SKM-1 (cell line): ENCODE results near the gene PLCH1.

ENCODE experiments used
- DNase-seq: peaks from one replicate; lab custom pipeline; 2025; ENCODE audit not compliant: unreplicated experiment; lab: John Stamatoyannopoulos, UW

The PLCH1 gene

GRCh38 chr3:155491696-155492095, 253.2 kb downstream of the PLCH1 start:
- no peak for DNase-seq

- DNase-seq: no peak
Measured at GRCh38 chr3:155488671-155489070, 256.2 kb downstream of the PLCH1 start.

DNA sequence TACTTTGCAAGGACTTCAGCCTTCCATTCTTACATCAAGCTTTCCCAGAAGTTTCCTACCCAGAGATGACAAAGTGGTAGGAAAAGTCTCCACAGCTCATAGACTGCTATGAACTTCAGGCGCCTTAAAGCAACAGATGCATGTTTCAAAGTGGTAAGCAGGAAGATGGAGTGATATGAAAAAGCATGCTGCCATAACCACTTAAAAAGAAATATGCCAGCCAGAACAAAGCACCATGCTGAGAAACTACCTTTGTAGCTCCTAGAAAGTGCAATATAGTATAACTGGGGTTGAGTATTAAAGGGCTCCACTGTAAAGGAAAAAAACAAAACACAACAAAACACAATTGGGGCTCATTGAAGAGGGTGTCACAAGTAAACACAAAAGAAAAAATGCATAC, 259.0 kb downstream of the PLCH1 start:
- DNase-seq: no peak

DNA sequence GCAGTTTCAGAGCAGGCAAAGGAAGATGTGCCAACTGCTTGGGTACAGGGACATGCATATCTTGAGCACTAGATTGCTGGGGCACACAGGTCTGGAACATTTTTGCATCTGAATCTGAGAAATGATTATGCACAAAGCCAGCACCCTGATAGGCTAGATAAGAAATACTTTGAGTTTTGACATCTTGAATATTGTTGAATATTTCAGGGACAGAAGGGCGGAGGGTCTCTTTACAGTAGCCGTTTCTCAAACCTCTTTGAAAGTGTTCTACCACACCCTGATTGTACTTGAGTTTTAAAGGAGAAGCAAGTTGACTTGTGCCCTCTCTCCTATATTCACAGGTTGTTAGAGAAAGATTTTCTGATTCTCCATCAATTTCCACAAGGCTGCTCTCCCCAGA, 263.3 kb downstream of the PLCH1 start:
- DNase-seq: no peak

GRCh38 chr3:155481089-155481488, 263.8 kb downstream of the PLCH1 start:
- DNase-seq: no peak

DNA sequence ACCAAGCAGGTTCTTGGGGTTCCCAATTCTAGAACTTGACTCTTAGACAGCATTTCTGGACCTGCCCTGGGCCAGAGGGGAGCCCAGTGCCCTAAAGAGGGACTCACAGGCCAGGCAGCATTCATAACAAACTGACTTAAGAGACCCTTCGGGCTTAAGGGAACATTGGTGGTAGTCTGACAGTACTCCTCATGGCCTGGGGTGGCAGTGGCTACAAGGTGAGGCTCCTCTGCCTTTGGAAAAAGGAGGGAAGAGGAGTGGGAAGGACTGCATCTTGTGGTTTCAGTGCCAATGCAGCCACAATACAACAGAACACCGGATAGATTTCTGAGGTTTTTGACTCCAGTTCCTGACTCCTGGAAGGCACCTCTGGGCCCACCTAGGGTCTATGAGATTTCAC, 279.2 kb downstream of the PLCH1 start:
- no peak for DNase-seq

DNA sequence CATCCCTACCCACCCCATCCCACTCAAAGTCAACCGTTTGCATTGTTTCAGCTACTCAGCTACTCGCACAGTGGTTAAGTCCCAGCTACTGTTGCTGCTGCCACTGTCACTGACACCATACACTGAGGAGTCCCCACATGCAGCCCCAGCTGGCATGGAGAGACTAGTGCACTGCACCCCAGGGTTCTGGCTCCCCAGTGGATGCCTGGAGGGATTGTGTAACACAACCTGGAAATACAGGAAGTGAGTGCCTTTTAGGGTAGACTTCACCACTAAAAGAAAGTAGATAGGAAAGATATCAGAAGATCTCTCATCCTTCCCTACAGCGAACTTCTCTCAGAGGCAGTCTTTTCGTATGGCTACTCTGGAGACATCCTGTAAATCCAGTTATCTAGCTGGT, 282.2 kb downstream of the PLCH1 start:
- DNase-seq: no peak

GRCh38 chr3:155457591-155457990, 287.3 kb downstream of the PLCH1 start:
- no peak for DNase-seq

GRCh38 chr3:155455765-155456164, 289.1 kb downstream of the PLCH1 start:
- DNase-seq: no peak

DNA sequence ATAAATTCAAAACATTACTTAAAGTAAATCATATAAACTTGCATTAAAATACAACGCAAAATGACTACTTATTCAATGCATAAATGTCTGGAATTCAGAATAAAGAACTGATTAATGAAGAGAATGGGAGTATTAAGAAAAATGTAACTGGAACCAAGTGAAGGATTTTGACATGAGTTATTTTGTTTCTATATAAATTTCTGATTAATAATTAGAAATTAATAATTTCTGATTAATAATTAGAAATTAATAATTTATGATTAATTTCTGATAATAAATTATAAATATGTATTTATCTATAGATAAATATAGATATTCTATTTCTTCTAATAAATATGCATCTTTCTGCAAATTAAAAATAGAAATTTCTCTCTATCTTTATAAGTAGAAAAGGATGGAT, 291.4 kb downstream of the PLCH1 start:
- no peak for DNase-seq

DNA sequence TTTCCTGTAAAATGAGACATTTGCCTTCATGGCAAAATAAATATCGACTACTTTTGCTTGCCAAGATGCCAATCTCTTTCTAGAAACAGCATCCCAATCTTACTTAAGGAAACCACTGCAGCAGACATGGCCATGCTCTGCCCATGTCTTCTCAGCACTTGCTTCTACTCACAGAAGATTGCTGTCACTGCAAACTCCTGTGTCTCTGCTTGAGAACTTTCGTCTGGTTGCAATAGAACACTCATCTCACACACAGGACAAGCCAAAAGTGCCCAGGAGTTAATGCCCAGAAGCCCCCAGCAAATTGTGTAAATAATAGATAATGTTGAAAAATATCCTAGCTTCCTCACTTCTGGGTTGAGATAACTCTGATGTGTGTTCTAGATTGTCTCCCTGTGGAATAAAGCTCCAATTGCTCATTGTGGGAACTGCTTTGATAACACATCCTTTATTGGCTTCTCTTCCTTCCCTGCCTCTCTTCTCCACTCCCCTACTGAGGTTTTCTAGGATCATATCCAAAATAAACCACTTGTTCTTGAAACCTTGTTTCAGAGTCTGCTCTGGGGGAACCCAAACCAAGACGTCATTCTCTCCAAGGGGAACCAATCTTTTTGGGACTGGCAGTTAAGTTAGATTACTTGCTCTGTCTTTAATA, 295.1 kb downstream of the PLCH1 start:
- no peak for DNase-seq

DNA sequence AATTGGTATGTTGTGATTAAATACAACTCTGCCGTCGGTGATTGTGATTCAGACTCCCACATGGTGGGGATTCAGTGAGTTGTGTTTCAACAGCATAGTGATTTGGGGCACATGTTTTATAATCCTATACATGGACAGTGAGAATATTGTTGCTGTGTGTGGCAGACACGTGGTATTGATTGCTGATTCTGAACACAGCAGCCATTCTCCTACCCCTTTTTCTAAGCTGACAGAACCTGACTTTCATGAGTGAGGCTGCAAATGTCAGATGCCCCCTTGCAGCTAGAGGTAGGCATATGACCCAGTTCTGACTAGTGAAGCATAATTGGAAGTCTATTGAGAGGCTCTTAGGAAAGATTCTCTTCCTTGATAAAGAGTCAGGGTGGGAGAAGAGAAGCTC, 296.3 kb downstream of the PLCH1 start:
- DNase-seq: no peak

DNA sequence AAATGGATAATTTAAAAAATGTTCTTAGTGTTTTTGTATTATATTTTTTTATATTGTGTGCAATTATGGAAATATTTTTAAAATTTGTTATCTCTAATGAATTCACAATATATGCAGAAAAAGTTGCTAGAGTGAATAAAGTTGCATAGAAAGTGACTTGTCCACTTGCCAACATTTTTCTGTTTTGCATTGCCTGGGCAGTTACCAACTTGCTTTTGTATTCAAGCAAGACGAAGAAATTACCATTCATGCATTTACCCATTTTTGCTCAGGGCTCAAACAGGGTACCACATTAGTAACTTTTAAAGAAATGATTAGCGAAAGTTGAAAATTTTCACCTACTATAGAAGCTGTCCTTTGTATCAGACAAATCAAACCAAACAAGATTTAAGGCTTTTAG, 298.5 kb downstream of the PLCH1 start:
- DNase-seq: no peak

GRCh38 chr3:155444771-155445170, 300.1 kb downstream of the PLCH1 start:
- DNase-seq: no peak

DNA sequence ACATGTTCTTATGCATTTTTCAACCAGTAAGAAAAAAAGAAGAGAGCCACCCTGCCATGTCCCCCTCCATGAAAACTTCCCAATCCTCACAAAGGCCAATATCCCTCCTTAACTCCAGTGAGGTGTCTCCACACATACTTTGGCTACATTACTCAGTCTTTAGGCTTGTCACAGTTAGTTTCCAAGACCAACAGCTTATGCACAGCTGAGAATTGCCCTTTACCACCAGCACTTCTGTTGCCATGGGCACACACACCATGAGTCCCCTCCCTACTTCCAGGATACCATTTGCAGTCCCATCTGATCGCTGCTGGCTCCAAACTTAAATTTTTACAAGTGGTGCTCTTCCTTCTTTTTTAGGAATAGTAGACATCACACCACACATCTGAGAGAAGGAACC, 301.1 kb downstream of the PLCH1 start:
- DNase-seq: no peak

DNA sequence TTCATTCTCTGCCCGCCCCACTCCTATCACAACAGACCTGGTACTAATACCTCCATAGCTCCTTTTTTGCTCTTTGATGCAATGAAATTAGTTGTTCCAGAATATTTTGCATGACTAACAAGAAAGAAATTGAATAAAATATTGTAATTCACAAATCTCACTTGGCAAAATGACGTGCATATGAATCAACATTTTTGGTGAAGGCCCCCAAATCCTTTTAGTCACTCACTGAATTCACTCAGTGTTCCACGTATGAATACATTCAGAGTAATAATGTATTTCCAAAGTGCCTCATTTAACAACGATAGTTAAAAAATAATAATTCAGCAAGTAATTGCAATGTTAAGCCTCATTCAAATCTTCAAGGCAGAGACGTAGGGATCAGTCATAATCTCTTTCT, 302.8 kb downstream of the PLCH1 start:
- no peak for DNase-seq

DNA sequence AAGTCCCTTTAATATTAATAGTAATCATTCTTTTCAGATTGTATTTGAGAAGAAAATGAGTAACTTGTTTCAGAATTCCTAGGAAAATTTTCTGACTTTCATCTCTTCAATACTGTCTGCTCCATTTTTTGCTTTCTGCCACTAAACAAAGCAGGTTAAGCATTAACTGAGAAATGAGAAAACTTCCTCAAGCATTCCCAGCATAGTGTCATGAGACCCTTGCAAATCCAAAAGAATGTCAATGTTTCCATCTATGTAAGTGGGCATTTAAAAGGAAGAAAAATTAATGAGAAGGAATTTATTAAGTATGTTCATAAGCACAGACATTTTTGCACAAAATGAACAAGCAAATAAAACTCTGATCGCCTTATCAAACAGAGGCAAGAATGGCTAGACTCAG, 303.4 kb downstream of the PLCH1 start:
- DNase-seq: no peak

DNA sequence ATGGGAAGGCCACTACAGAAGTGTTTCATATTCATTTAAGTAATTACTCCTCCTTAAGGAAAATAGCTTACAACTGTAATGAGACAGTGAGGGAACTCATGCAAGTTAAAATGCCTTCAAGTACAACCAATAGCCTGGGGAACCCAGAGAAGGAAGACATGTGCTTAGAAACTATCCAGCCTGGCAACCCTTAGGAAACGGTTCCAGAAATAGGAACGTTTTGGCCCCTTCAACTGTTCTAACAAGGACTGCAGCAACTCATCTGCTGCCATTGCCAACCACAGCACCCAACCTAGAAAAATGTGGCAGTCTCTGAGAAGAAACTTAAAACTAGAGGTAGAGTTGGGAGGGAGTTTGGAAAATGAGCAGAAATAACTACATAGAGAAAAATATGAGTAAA, 303.8 kb downstream of the PLCH1 start:
- no peak for DNase-seq

DNA sequence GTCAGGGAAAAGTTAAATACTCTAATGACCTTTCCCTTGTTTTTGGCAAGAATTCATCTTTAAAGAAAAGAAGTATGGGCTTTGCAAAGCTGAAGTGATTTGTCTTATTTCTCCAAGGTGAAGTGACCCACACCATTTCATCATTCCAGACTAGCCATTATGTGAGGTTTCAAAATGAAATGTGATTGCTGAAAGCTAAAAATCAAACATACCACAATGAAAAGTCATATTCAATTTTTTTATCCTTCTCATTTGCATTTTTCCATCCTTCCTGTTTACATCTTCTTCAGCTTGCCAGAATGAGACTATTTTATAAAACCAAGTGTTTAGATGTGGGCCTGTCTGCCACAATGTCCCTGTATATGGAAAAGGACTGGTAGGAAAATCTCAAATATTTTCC, 309.1 kb downstream of the PLCH1 start:
- DNase-seq: no peak

DNA sequence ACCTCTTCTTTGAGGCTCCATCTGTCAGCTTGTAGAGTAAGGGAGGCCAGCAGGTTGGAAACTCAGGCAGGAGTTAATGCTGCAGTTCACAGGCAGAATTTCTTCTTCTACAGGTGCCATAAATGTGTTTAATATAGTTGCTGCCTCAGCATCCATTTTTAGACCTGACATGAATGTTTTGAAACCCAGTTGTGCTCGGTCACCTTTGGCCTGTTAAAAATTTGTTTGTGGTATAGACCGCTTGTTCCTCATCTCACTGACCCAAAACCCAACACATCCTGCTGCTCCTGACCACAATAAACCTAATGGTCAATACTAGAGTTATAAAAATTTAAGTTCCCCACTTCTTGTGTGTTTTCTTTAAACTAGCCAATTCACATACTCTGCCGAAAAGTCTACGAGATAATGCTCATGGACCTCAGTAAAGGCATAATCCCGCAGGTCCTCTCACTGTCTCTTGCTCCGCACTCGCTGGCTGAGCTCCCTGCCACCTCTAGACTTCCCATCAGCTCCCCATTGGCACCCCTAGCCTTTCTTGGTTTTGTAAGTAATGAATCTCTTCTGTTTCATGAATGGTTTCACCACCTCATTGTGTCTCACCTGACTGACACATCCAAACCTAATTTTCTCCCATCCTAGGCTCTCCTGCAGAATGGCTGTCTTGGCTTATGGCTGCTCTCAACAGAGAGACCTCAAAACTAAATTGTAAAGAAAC, 312.9 kb downstream of the PLCH1 start:
- no peak for DNase-seq

- DNase-seq: no peak
Measured at GRCh38 chr3:155428563-155428962, 316.3 kb downstream of the PLCH1 start.

DNA sequence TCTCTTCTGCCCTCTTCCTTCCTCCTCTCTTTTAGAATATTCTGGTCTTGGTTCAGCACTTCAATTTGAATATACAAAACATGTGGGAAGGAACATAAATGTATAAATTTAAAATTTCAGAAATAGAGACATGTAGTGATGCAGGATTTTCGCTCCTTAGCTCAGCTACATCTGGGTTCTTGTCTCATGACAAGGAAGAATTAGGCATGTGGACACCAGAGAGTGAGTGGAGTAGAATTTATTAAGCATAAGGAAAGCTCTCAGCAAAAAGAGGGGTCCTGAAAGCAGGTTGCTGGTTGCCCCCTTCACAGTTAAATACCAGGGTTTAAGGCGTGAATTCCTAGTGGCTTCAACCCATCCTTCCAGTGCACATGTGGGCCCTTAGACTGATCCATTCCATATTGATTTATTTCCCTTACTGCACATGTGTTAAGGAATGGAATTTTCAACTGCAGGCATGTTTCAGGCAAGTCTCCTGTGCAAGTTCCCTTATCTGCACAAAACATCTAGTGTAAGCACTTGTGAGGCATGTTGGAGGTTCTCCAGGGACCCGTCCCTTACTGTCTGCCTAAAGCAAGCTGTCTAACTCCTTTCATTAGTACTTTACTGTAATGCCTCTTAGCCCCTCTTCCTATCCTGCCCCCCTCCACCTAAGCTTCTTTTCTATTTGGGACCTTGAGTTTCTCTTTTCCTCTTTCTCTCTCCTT, 318.2 kb downstream of the PLCH1 start:
- no peak for DNase-seq
